Body of pancreas (tissue), 4 donors: ENCODE results near the gene TRIM25.

Experiments
- CTCF ChIP-seq, 7 experiments: fragments of 450-650 bp in 4 of 7; fragments of 200-600 bp in 3 of 7; sonication (generic) in 3 of 7; IDR thresholded peaks; one replicate each; pipeline ENCODE4 v1.5.1; 2016 to 2019; ENCODE audit warnings: antibody characterized with exemption in 7 of 7
- POLR2A ChIP-seq, 3 donors: fragments of 450-650 bp; IDR thresholded peaks; one replicate each; pipeline ENCODE4 v1.6.1; 2016; ENCODE audit warnings: antibody characterized with exemption in 3 of 3, mild to moderate bottlenecking in 2 of 3

GRCh38 chr17:56883616-56884015 is 30.2 kb downstream of the TRIM25 start:
- no peak for TF ChIP-seq CTCF (IDR thresholded peaks at IDR 0.05)
- no peak for TF ChIP-seq POLR2A (IDR thresholded peaks at IDR 0.05)
